ENCODE results near the gene WNT2.

DNA sequence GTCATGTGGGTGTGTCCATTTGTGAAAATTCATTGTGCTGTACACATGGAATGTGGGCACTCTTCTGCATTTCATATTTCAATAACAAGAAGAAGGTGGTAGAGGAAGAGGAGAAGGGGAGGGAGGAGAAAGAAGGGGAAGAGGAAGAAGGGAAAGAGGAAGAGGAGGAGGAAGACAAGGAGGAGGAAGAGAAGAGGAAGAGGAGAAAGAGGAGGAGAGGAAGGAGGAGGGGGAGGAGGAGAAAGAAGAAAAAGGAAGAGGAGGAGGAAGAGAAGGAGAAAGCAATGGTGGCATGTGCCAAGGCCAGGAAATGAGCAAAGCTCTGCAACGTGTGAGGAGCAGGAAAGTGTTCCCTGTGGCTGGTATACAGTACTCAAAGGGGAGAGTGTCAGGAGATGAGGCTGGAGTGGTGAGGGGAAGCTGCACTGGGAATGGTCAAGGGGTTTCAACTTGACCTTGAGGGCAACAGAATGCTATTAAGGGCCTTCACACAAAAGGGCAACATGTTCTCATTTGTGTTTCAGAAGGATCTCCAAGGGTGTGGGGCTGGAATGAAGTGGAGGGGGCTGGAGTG, 40.5 kb downstream of the WNT2 start:
- TF ChIP-seq TCF4 (CRISPR knock-in tag; IDR thresholded peaks at IDR 0.05; ENCODE audit: borderline replicate concordance) (no peak), ZFP3 (CRISPR knock-in tag; IDR thresholded peaks at IDR 0.05) (no peak), CSDC2 (CRISPR knock-in tag; IDR thresholded peaks at IDR 0.05) (no peak), ARNTL (CRISPR knock-in tag; IDR thresholded peaks at IDR 0.05; ENCODE audit: borderline replicate concordance, low read depth) (no peak)
